ENCODE measurements around the gene DMD. TPM values are rescaled to one million over a fixed set of nuclear protein-coding genes. Genes with fewer than 3 reads are reported as not detected.
A peak's percentile ranks its signal among the peaks of the same experiment; 100 is the strongest.
"Not testable (repeated sequence)": the region's sequence is repeated elsewhere in the genome, so short reads cannot be mapped to it uniquely, and the experiment has no call there.

Gene DMD
- total RNA-seq, 5 donors from 2014 or later (not counting 1 experiment from before 2014, with no cell fraction given), result 0.73 to 1.6 (median 0.88) TPM; not detected in 1

GRCh38 chrX:32538554-32538953 is 672.8 kb downstream of the DMD start:
- no CpG with 5 or more reads among the region's 8 CpGs for WGBS (ENCODE audit: insufficient coverage)
- POLR2A ChIA-PET, result no interaction called here
- Histone ChIP-seq H3K4me3 (ENCODE audit: control insufficient read depth in 1 of 2, extremely low read depth in 1 of 2, low read length in 1 of 2) (no peak overlapping the region), H3K27me3 (replicated peaks in 1 of 2; ENCODE audit: control insufficient read depth in 2 of 2, extremely low read depth in 1 of 2, insufficient read depth in 2 of 2, low read length in 1 of 2) (no peaks in the 10 kb centered on the region), H3K9me3 (no peaks in the 10 kb centered on the region), H3K4me1 (ENCODE audit: control insufficient read depth in 1 of 2, extremely low read depth in 1 of 2, insufficient read depth in 2 of 2, low read length in 2 of 2) (no peaks in the 10 kb centered on the region), H3K36me3 (ENCODE audit: control insufficient read depth in 2 of 2, extremely low read depth in 1 of 2, insufficient read depth in 1 of 2, low read length in 1 of 2) (no peaks in the 10 kb centered on the region), H3K27ac (ENCODE audit: low read length) (no peak overlapping the region)
- H3K27me3 Mint-ChIP-seq, result peaks cover 0 to 14% of the 10 kb centered on the region in 2 donors
- DNase-seq (no peak), ATAC-seq (replicated peaks in 1 of 4) (no peak)
- H3K9me3 Mint-ChIP-seq, result no peaks in the 10 kb centered on the region
- H3K36me3 Mint-ChIP-seq, result no peaks in the 10 kb centered on the region
- H3K4me3 Mint-ChIP-seq, result no peak overlapping the region
- no peaks in the 10 kb centered on the region for H3K4me1 Mint-ChIP-seq
- H3K27ac Mint-ChIP-seq, result no peak overlapping the region
- CTCF ChIA-PET, result no interaction called here

GRCh38 chrX:32533848-32534247 is 677.5 kb downstream of the DMD start:
- ChIA-PET POLR2A (no interaction called here), CTCF (no interaction called here)
- Histone ChIP-seq H3K27ac (ENCODE audit: low read length) (no peak overlapping the region), H3K9me3 (no peaks in the 10 kb centered on the region), H3K4me3 (ENCODE audit: control insufficient read depth in 1 of 2, extremely low read depth in 1 of 2, low read length in 1 of 2) (no peak overlapping the region), H3K4me1 (ENCODE audit: control insufficient read depth in 1 of 2, extremely low read depth in 1 of 2, insufficient read depth in 2 of 2, low read length in 2 of 2) (peaks cover 0 to 3% of the 10 kb centered on the region in 2 experiments), H3K27me3 (replicated peaks in 1 of 2; ENCODE audit: control insufficient read depth in 2 of 2, extremely low read depth in 1 of 2, insufficient read depth in 2 of 2, low read length in 1 of 2) (no peaks in the 10 kb centered on the region), H3K36me3 (ENCODE audit: control insufficient read depth in 2 of 2, extremely low read depth in 1 of 2, insufficient read depth in 1 of 2, low read length in 1 of 2) (no peaks in the 10 kb centered on the region)
- Mint-ChIP-seq H3K4me3 (no peak overlapping the region), H3K9me3 (no peaks in the 10 kb centered on the region), H3K27me3 (peaks cover 0 to 4% of the 10 kb centered on the region in 2 donors), H3K27ac (no peak overlapping the region), H3K4me1 (peaks cover 0 to 3% (median 0%) of the 10 kb centered on the region in 3 donors), H3K36me3 (no peaks in the 10 kb centered on the region)
- DNase-seq (no peak), ATAC-seq (replicated peaks in 1 of 4) (no peak)
- no CpG with 5 or more reads among the region's 4 CpGs for WGBS (ENCODE audit: insufficient coverage)

GRCh38 chrX:32532262-32532661 is 679.1 kb downstream of the DMD start:
- Mint-ChIP-seq H3K27me3 (peaks cover 0 to 4% of the 10 kb centered on the region in 2 donors), H3K27ac (no peak overlapping the region), H3K36me3 (no peaks in the 10 kb centered on the region), H3K9me3 (no peaks in the 10 kb centered on the region), H3K4me3 (no peak overlapping the region), H3K4me1 (peaks cover 0 to 3% (median 0%) of the 10 kb centered on the region in 3 donors)
- CTCF ChIA-PET, result no interaction called here
- no peak for DNase-seq
- Histone ChIP-seq H3K27ac (ENCODE audit: low read length) (no peak overlapping the region), H3K9me3 (no peaks in the 10 kb centered on the region), H3K27me3 (replicated peaks in 1 of 2; ENCODE audit: control insufficient read depth in 2 of 2, extremely low read depth in 1 of 2, insufficient read depth in 2 of 2, low read length in 1 of 2) (no peaks in the 10 kb centered on the region), H3K4me1 (ENCODE audit: control insufficient read depth in 1 of 2, extremely low read depth in 1 of 2, insufficient read depth in 2 of 2, low read length in 2 of 2) (peaks cover 0 to 3% of the 10 kb centered on the region in 2 experiments), H3K36me3 (ENCODE audit: control insufficient read depth in 2 of 2, extremely low read depth in 1 of 2, insufficient read depth in 1 of 2, low read length in 1 of 2) (no peaks in the 10 kb centered on the region), H3K4me3 (ENCODE audit: control insufficient read depth in 1 of 2, extremely low read depth in 1 of 2, low read length in 1 of 2) (no peak overlapping the region)
- no peak for ATAC-seq (replicated peaks in 1 of 4)
- POLR2A ChIA-PET, result no interaction called here
- WGBS (ENCODE audit: insufficient coverage), result no CpG with 5 or more reads among the region's 4 CpGs

GRCh38 chrX:32530802-32531403 is 680.4 kb downstream of the DMD start:
- no peak overlapping the region for H3K27ac Mint-ChIP-seq
- ChIA-PET CTCF (no interaction called here), POLR2A (no interaction called here)
- Histone ChIP-seq H3K9me3 (no peaks in the 10 kb centered on the region), H3K36me3 (ENCODE audit: control insufficient read depth in 2 of 2, extremely low read depth in 1 of 2, insufficient read depth in 1 of 2, low read length in 1 of 2) (no peaks in the 10 kb centered on the region), H3K27ac (ENCODE audit: low read length) (no peak overlapping the region), H3K4me3 (ENCODE audit: control insufficient read depth in 1 of 2, extremely low read depth in 1 of 2, low read length in 1 of 2) (no peak overlapping the region), H3K27me3 (replicated peaks in 1 of 2; ENCODE audit: control insufficient read depth in 2 of 2, extremely low read depth in 1 of 2, insufficient read depth in 2 of 2, low read length in 1 of 2) (no peaks in the 10 kb centered on the region), H3K4me1 (ENCODE audit: control insufficient read depth in 1 of 2, extremely low read depth in 1 of 2, insufficient read depth in 2 of 2, low read length in 2 of 2) (peaks cover 0 to 3% of the 10 kb centered on the region in 2 experiments)
- no peaks in the 10 kb centered on the region for H3K36me3 Mint-ChIP-seq
- no peak overlapping the region for H3K4me3 Mint-ChIP-seq
- H3K9me3 Mint-ChIP-seq, result no peaks in the 10 kb centered on the region
- peaks cover 0 to 4% of the 10 kb centered on the region in 2 donors for H3K27me3 Mint-ChIP-seq
- no peak for ATAC-seq (replicated peaks in 1 of 4)
- peak in 3 of 35 experiments; percentile 4 to 25 (median 5) for DNase-seq
- H3K4me1 Mint-ChIP-seq, result peaks cover 0 to 3% (median 0%) of the 10 kb centered on the region in 3 donors
- WGBS (ENCODE audit: insufficient coverage), result no CpG with 5 or more reads among the region's 3 CpGs

GRCh38 chrX:32528451-32528850 is 682.9 kb downstream of the DMD start:
- H3K36me3 Mint-ChIP-seq; ATAC-seq (replicated peaks in 1 of 4); H3K27ac Mint-ChIP-seq: not testable (repeated sequence)

GRCh38 chrX:32525234-32525633 is 686.1 kb downstream of the DMD start:
- no peaks in the 10 kb centered on the region for H3K4me1 Mint-ChIP-seq
- no peak overlapping the region for H3K4me3 Mint-ChIP-seq
- H3K4me3 ChIP-seq (ENCODE audit: control insufficient read depth in 1 of 2, extremely low read depth in 1 of 2, low read length in 1 of 2), result no peak overlapping the region
- no peaks in the 10 kb centered on the region for H3K9me3 ChIP-seq
- ChIA-PET POLR2A (no interaction called here), CTCF (no interaction called here)
- H3K27ac ChIP-seq (ENCODE audit: low read length), result no peak overlapping the region
- H3K27me3 Mint-ChIP-seq, result no peaks in the 10 kb centered on the region
- DNase-seq, result no peak
- H3K27ac Mint-ChIP-seq, result no peak overlapping the region
- no peaks in the 10 kb centered on the region for H3K27me3 ChIP-seq (replicated peaks in 1 of 2; ENCODE audit: control insufficient read depth in 2 of 2, extremely low read depth in 1 of 2, insufficient read depth in 2 of 2, low read length in 1 of 2)
- no peak for ATAC-seq (replicated peaks in 1 of 4)
- H3K9me3 Mint-ChIP-seq, result no peaks in the 10 kb centered on the region
- no CpG with 5 or more reads among the region's 5 CpGs for WGBS (ENCODE audit: insufficient coverage)
- H3K36me3 ChIP-seq (ENCODE audit: control insufficient read depth in 2 of 2, extremely low read depth in 1 of 2, insufficient read depth in 1 of 2, low read length in 1 of 2), result no peaks in the 10 kb centered on the region
- H3K4me1 ChIP-seq (ENCODE audit: control insufficient read depth in 1 of 2, extremely low read depth in 1 of 2, insufficient read depth in 2 of 2, low read length in 2 of 2), result no peaks in the 10 kb centered on the region
- H3K36me3 Mint-ChIP-seq, result no peaks in the 10 kb centered on the region

More at GRCh38 chrX:32528451-32528850, 682.9 kb downstream of the DMD start:
- H3K27me3 ChIP-seq (replicated peaks in 1 of 2; ENCODE audit: control insufficient read depth in 2 of 2, extremely low read depth in 1 of 2, insufficient read depth in 2 of 2, low read length in 1 of 2); H3K27ac ChIP-seq (ENCODE audit: low read length); H3K4me3 ChIP-seq (ENCODE audit: control insufficient read depth in 1 of 2, extremely low read depth in 1 of 2, low read length in 1 of 2); H3K9me3 ChIP-seq; CTCF ChIA-PET; H3K4me3 Mint-ChIP-seq; H3K4me1 ChIP-seq (ENCODE audit: control insufficient read depth in 1 of 2, extremely low read depth in 1 of 2, insufficient read depth in 2 of 2, low read length in 2 of 2); DNase-seq; H3K27me3 Mint-ChIP-seq; POLR2A ChIA-PET; H3K9me3 Mint-ChIP-seq; H3K36me3 ChIP-seq (ENCODE audit: control insufficient read depth in 2 of 2, extremely low read depth in 1 of 2, insufficient read depth in 1 of 2, low read length in 1 of 2); H3K4me1 Mint-ChIP-seq: not testable (repeated sequence)

- no peaks in the 10 kb centered on the region for H3K9me3 Mint-ChIP-seq
- no CpG with 5 or more reads among the region's 2 CpGs for WGBS (ENCODE audit: insufficient coverage)
- CTCF ChIA-PET, result no interaction called here
Measured at GRCh38 chrX:32524385-32524784, 687.0 kb downstream of the DMD start.

More at GRCh38 chrX:32524385-32524784, 687.0 kb downstream of the DMD start:
- Histone ChIP-seq H3K36me3 (ENCODE audit: control insufficient read depth in 2 of 2, extremely low read depth in 1 of 2, insufficient read depth in 1 of 2, low read length in 1 of 2) (no peaks in the 10 kb centered on the region), H3K27ac (ENCODE audit: low read length) (no peak overlapping the region), H3K9me3 (no peaks in the 10 kb centered on the region), H3K4me1 (ENCODE audit: control insufficient read depth in 1 of 2, extremely low read depth in 1 of 2, insufficient read depth in 2 of 2, low read length in 2 of 2) (no peaks in the 10 kb centered on the region), H3K27me3 (replicated peaks in 1 of 2; ENCODE audit: control insufficient read depth in 2 of 2, extremely low read depth in 1 of 2, insufficient read depth in 2 of 2, low read length in 1 of 2) (no peaks in the 10 kb centered on the region), H3K4me3 (ENCODE audit: control insufficient read depth in 1 of 2, extremely low read depth in 1 of 2, low read length in 1 of 2) (no peak overlapping the region)
- POLR2A ChIA-PET, result no interaction called here
- no peak for DNase-seq
- Mint-ChIP-seq H3K4me3 (no peak overlapping the region), H3K27me3 (no peaks in the 10 kb centered on the region), H3K27ac (no peak overlapping the region), H3K36me3 (no peaks in the 10 kb centered on the region), H3K4me1 (no peaks in the 10 kb centered on the region)
- no peak for ATAC-seq (replicated peaks in 1 of 4)
